Stimulated activated CD4-positive, alpha-beta T cell treated with anti-CD3 and anti-CD28 coated beads, Interleukin-1b, Interleukin-23, amount 100 ng/mL, for 1 hour (primary cell): Measurements from ENCODE around the gene DHRS7C.

Experiments used
- DNase-seq, 2 donors: peaks; one replicate each; pipeline ENCODE4 v3.0.0-alpha.2; 2020; ENCODE audit warnings: low read depth in 2 of 2

Gene DHRS7C

GRCh38 chr17:9790889-9791876, at the start of gene DHRS7C:
DHRS7C (minus strand) TSS chr17:9791592; CDS start chr17:9791284, 308 bp downstream.
- DNase-seq: no peak

- no peak for DNase-seq
Observed at GRCh38 chr17:9839433-9839832, 48.0 kb upstream of the DHRS7C start.

GRCh38 chr17:9837551-9838471, 46.4 kb upstream of the DHRS7C start:
- DNase-seq: no peak

GRCh38 chr17:9833922-9834321, 42.5 kb upstream of the DHRS7C start:
- DNase-seq: no peak

- no peak for DNase-seq
Observed at GRCh38 chr17:9830711-9831110, 39.3 kb upstream of the DHRS7C start.

GRCh38 chr17:9829343-9829742, 38.0 kb upstream of the DHRS7C start:
- DNase-seq: no peak

- no peak for DNase-seq
Observed at GRCh38 chr17:9828296-9829295, 37.2 kb upstream of the DHRS7C start.

GRCh38 chr17:9825641-9826150, 34.3 kb upstream of the DHRS7C start, which contains the start of gene GLP2R:
GLP2R (plus strand) TSS chr17:9825924; CDS start chr17:9826064, 140 bp downstream.
- DNase-seq: no peak

- DNase-seq: no peak
Observed at GRCh38 chr17:9824797-9825338, 33.5 kb upstream of the DHRS7C start.

GRCh38 chr17:9824094-9824493, 32.7 kb upstream of the DHRS7C start:
- DNase-seq: no peak

- DNase-seq: no peak
Observed at GRCh38 chr17:9821921-9822320, 30.5 kb upstream of the DHRS7C start, which contains the start of gene GSG1L2. GSG1L2 (minus strand) TSS chr17:9822079; CDS start chr17:9822071, 8 bp downstream.

- DNase-seq: no peak
Observed at GRCh38 chr17:9820448-9820847, 29.1 kb upstream of the DHRS7C start.

- no peak for DNase-seq
Observed at GRCh38 chr17:9818760-9819159, 27.4 kb upstream of the DHRS7C start.

- no peak for DNase-seq
Observed at GRCh38 chr17:9817086-9817485, 25.7 kb upstream of the DHRS7C start.

- DNase-seq: no peak
Observed at GRCh38 chr17:9816472-9816871, 25.1 kb upstream of the DHRS7C start.

GRCh38 chr17:9814337-9814945, 23.0 kb upstream of the DHRS7C start:
- DNase-seq: no peak

GRCh38 chr17:9813166-9813565, 21.8 kb upstream of the DHRS7C start:
- DNase-seq: no peak

- DNase-seq: no peak
Observed at GRCh38 chr17:9811537-9811936, 20.1 kb upstream of the DHRS7C start.

- DNase-seq: no peak
Observed at GRCh38 chr17:9811086-9811485, 19.7 kb upstream of the DHRS7C start.
